Central memory CD4-positive, alpha-beta T cell (primary cell): ENCODE results near the gene GSN.
A peak's percentile ranks its signal among the peaks of the same experiment; 100 is the strongest.

Experiments
- DNase-seq: peaks from one replicate; pipeline ENCODE4 v3.0.0; 2022

The GSN gene

DNA sequence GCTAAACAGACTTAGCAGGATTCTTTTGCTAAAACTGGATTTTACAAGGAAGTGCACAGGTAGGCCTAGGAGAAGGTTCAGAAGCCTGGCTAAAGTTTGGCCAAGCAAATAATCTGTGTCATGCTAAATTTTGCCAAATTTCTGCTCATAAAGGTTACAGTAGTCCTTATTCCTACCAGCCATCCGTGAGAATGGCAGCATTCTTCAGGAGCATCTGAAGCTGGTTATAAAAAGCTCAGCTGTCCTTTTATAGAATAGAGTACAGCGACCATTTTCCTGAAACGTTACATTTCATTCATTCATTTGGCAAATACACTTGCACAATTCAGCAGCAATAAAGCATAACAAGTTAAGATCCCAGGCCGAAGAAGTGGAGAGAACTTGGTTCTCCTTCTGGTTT, 6.9 kb downstream of the GSN start:
- no peak for DNase-seq

- no peak for DNase-seq
Observed at GRCh38 chr9:121275781-121276658, 8.1 kb downstream of the GSN start.

DNA sequence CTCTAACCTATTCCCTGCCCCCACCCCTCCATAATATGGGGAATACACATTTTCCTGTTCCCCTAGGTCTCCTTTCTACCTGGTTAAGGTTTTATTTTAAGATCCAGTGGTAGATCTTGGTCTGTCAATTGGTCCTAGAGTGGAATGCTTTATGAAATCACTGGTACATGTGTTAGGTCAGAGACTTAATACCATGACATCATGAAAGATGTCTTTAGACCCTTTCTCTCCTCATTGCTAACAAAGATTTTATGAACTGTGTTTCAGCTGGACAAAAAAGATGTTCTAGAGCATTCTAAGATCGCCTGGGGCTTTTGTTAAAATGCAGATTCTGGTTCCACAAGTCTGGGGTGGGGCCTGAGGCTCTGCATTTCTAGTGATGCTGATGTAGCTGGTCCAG, 9.1 kb downstream of the GSN start:
- no peak for DNase-seq

- DNase-seq: no peak
Observed at GRCh38 chr9:121277518-121278295, 9.7 kb downstream of the GSN start.

- DNase-seq: peak; percentile 16
Observed at GRCh38 chr9:121278477-121279261, 10.7 kb downstream of the GSN start.

- DNase-seq: no peak
Observed at GRCh38 chr9:121279776-121280388, 11.9 kb downstream of the GSN start.

DNA sequence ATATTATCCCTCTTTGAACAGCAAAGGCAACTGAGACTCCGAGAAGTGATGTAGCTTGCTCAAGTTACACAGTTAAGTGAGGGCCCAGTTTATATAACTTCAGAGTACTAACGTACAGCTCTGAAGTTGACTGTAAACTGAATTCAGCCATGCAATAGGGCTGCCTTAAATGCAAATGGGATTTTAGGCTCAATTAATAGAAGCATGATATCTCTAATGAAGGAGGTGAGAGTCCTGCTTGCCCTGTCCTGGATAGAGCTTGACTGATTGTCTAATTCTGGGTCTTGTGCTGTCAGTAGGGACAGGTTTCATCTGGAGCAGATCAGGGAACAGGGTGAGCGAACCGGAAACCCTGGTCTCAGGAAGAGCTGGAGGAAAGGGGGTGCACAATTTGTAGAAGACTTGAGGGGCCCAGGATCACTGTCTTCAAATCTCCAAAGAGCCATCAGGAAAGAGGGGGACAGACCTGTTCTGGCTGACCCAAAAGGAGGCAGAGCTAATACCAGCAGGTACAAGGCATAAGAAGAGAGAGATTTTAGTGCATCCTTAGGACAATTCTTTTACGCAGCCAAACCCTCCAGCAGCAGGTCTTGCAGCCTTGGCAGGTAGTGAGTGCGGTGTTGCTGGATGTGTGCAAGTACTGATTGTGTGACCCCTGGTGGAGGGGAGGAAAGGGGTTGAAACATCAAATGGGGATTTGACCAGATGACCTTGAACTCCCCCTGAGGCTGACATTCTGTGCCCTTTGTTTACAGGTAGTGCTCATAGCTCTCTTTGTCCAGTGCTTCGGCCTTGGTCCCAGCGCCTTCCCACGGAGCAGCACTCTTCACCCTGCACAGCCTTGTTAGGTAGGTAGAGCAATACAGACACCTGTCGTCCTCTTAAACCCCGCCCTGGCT, 13.0 kb downstream of the GSN start:
- DNase-seq: no peak

- no peak for DNase-seq
Observed at GRCh38 chr9:121281614-121282276, 13.8 kb downstream of the GSN start.

GRCh38 chr9:121282277-121283079, 14.5 kb downstream of the GSN start:
- no peak for DNase-seq

DNA sequence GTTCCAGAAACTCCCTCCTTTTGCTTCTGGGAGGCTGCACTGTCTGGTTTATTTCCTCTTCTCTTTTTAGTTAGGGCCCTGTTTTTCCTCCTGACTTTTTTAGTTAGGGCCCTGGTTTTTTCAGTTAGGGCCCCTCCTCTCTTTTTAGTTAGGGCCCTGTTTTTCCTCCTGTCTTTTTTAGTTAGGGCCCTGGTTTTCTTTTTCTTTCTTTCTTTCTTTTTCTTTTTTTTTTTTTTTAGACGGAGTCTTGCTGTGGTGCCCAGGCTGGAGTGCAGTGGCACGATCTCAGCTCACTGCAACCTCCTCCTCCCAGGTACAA, 15.1 kb downstream of the GSN start:
- no peak for DNase-seq

DNA sequence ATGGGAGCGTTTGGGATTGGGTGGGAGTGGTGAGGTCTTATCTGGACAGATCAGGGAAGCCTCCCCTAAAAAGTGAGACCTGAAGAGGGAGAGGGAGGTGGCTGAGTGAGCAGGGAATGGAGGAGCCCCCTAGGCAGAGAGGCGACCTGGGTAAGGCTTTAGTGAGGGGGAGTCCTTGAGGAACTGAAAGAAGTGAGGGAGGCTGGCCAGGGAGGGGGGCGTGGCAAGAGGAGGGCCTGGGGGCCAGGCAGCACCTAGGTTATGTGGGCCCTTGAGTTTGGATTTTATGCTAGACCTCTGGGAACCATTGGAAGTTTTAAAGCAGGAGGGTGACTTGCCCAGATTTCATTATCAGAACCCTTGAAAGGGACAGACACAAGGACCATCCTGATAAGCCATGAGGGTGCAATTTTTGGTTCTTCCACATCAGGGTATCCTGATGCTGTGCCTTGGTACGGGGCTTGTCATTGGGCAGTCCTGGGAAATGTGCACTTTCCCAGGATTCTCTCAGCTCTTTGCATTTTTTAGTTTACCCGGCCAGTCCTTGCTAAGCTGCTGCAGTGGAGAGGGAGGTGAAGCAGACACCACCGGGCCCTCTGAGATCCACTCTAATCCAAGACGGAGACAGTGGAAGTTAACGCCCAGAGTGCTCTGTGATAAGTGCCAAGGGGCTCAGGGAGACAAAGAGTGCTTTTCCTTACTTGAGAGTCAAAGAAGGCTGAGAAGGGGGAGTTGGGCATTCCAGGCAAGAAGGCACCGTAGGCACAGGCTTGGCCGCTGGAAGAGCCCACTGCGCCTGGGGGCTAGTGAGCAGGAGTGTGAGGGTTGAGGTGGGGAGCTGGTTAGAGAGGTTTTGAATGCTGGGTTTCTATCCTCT, 16.1 kb downstream of the GSN start:
- no peak for DNase-seq

- DNase-seq: no peak
Observed at GRCh38 chr9:121284733-121285451, 16.9 kb downstream of the GSN start.

DNA sequence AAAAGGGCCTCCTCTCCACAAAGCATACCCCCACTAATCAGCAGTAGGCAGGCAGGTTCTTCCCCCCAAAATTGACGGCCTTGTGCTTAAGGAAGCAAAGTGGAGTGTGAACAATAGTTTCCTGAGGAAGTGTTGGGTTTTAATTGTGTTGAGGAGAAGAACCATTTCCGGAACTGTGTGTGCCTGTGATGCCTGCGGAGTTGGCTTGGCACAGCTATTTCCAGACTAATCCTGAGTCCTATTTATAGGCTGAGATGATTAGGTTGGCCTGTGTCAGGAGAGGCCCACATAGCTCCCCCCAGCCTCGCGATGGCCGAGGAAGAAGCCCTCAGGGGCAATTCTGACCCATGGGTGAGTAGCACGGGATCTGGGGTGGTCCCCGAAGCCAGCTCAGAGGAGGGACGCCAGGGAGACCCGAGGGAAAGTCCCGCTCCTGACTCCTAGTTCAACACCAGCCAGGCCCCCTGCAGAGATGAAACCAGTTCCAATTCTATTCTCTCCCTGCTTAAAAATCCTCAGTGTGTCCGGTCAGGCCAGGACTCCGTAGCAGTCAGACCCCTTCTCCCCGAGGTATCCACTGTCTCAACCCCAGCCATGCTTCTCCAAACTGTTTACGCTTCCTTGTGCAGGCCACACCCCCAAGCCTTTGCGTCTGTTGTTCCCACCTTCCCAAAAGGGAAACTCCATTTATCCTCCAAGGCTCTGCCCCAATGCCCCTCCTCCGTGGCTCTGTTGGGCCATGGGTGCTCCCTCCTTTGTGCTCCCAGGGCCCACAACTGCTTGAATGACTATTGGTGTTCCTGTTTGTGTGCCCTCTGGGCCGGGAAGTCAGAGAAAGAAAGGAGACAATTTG, 18.1 kb downstream of the GSN start:
- no peak for DNase-seq

DNA sequence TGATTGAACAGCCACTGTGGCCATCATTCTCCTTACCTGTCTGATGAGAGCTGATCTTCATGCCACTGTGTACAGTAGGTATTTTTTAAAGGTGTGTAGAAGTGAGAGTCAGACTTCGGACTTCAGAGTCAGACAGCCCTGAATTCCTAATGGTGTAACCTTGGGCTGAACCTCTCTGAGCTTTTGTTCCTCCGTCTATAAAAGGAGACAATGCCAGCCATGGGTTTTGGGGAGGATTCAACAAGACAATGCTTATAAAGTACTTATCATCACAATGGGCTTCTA, 18.7 kb downstream of the GSN start:
- DNase-seq: no peak

- DNase-seq: no peak
Observed at GRCh38 chr9:121286973-121287741, 19.2 kb downstream of the GSN start.

DNA sequence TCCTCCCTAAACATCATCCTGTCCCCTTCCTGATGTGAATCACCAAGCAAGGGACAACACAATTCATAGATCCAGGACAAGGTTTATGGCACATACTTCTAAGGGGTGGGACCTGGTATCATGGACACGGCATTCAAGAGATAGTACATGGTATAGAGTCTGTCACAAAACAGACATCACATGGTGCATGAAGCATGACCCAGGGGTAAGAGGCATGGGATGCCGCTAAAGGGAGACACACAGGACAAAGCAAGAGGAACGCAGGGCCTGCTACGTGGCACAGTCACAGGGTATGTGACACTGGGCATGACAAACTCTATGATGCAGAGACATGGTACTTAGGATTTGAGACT, 20.7 kb downstream of the GSN start:
- no peak for DNase-seq
